GM18870 (cell line): ENCODE measurements around the gene PLXNA2.

ENCODE experiments used
- ATAC-seq: cut with Tn5 transposase; IDR thresholded peaks from one replicate; pipeline ENCODE4 v1.9.1; 2021; ENCODE audit warnings: moderate library complexity; ENCODE audit not compliant: unreplicated experiment

The PLXNA2 gene

DNA sequence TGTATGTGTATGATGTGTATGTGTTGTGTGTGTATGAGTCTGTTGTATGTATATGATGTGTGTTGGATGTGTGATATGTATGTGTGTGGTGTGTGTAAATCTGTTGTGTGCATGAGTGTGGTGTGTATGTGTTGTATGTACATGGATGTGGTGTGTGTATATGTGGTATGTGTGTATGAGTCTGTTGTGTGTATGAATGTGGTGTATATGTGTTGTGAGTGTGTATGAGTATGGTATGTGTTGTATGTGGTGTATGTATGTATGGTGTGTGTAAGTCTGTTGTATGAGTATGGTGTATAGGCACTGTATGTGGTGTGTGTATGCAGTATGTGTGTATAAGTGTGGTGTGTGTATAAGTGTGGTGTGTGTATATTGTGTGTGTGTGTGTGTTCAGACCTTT lies 95.0 kb downstream of the PLXNA2 start:
- no peak for ATAC-seq

GRCh38 chr1:208148380-208148779 lies 95.8 kb downstream of the PLXNA2 start:
- no peak for ATAC-seq

DNA sequence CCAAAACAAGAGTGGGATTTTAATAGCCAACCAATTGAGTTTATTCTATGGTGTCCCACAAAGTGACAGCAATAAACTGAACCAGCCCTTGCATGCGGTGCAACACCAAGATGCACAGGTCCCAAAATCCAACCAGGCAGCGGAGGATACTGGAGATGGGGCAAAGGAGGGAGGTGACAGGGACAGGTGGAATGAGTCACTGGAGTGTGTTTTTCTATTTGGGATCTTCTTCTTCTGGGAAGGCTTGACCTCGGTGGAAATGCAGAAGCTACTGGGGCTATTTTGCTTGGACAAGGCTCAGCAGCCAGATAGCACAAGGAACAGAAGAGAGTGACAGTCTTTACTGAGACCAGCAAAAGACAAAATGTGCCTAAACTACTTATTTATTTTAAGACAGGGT lies 97.5 kb downstream of the PLXNA2 start:
- ATAC-seq: no peak

- no peak for ATAC-seq
These were observed 99.0 kb downstream of the PLXNA2 start for GRCh38 chr1:208145167-208145566.

DNA sequence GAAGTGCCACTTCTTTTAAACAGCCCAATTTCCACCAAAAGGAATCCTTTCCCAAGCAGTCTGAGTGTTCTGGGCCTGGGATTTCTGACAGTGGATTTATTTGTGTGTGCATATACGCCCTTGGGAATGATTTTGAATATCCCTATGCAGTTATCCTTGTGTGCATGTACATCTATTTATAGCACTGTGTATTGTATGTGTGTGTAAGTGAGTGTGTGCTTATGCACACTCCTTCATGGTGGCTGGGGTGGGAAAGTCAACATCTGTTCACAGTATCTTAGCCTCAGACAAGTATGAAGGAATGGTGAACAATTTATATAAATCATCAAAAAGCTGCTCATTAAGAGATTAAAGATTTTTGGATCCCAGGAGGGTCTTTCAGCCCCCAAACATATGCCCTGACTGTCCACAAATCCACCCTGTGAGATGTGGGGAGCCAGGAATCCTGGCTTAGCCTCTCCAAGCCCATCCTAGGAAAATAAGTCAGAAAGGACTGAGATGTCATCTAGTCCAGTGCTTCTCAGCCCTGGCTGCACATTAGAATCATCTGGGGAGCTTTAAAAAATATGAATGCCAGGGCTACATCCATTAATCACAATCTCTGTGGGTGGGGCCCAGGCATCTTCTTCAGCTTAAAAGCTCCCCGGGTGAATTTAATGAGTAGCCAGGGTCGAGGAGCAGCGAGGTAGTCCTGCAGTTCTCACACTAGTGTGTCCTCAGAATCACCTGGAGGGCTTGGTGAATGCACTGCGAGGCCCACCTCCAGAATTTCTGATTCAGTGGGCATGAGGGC lies 101.4 kb downstream of the PLXNA2 start:
- ATAC-seq: no peak

- ATAC-seq: no peak
These were observed 102.5 kb downstream of the PLXNA2 start for GRCh38 chr1:208141610-208142192.

- ATAC-seq: no peak
These were observed 104.6 kb downstream of the PLXNA2 start for GRCh38 chr1:208139434-208140045.

DNA sequence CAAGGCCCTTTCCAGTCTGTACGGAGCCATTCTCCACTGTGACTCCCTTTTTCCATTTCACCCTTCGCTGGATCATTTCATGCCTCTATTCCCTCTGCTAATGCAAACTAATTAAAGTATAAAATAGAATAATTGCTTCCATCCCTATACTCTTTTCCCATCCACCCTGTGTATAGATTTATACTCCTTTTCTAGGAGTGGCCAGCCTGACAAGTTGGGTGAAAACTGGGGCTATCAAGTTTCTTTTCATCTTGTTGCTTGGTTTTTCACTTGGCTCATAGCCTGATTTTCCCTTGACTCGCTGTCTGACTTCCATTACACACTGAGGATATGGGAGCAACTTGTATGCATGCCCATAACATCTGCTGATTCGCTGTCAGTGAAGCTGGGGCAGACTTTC lies 107.0 kb downstream of the PLXNA2 start:
- ATAC-seq: no peak

GRCh38 chr1:208136459-208137182 lies 107.6 kb downstream of the PLXNA2 start:
- ATAC-seq: no peak

GRCh38 chr1:208135354-208135753 lies 108.8 kb downstream of the PLXNA2 start:
- ATAC-seq: no peak

DNA sequence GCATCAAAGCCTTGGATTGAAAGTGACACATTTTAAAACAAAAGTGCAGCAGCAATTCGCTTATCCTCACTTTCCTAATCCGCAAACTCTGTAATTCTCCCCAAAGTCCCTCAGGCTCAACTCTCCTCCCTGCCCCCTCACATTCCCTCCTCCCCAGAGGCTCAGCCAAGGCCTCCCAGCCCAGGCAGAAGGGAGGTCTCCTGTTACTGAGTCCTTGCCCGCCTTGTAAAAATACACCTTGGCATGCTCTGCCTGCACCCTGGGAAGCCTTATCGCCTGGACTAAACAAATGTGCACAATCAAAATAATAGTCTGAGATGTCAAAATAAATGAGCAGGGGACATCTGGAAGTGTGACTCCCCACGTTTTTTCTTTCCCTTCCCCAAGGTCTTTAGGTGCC lies 109.7 kb downstream of the PLXNA2 start:
- ATAC-seq: no peak

- no peak for ATAC-seq
These were observed 110.8 kb downstream of the PLXNA2 start for GRCh38 chr1:208133355-208133754.

GRCh38 chr1:208132287-208132882 lies 111.8 kb downstream of the PLXNA2 start:
- ATAC-seq: no peak

DNA sequence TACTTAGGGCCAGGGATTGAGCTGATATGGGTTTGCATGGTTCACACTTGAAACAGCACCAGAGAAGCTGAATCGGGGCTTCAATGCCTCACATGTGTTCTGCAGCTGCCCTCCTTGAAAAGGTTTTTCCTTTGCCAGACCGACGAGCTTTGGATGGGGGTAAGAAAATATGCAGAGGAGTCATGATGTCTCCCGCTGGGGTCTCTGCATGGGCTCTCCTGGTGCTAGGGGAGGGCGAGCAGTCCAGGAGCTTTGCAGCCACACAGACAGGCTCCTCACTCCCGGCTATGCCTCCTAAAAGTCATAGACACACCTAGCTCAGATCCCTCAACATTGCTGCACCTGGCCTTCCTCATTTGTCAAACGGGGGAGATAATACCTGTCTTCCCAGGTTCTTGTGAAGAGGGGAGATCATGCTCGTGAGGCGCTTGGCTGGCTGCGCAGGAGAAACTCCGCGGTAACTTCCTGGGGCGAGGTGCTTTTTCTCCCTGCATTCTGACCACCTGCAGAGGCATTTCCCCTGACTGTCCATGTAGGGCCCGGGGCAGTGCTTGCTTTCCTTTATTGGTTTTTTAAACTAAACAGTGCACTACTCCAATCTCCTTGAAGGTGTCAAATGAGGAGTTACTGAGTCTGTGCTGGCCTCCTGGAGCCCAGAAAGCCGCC lies 112.4 kb downstream of the PLXNA2 start:
- no peak for ATAC-seq

DNA sequence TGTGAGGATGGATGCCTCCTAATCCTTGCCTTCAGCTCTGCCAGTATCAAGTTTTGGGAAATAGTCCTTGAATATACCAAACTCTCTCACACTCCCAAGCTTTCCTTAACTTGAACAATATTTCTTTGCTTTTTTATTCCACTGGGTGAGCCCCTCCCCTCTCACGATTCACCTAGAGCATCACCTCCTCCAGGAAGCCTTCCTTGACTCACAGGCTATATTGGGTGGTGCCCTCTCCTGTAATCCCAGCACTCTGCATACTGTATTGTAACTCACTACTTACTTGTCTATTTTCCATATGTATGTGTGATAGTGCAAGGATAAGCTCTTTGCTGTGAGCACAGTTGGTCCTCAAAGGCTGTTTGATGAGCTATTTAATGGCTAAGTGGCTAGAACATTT lies 114.7 kb downstream of the PLXNA2 start:
- no peak for ATAC-seq

GRCh38 chr1:208129060-208129459 lies 115.1 kb downstream of the PLXNA2 start:
- no peak for ATAC-seq

- ATAC-seq: no peak
These were observed 116.2 kb downstream of the PLXNA2 start for GRCh38 chr1:208127792-208128529.

DNA sequence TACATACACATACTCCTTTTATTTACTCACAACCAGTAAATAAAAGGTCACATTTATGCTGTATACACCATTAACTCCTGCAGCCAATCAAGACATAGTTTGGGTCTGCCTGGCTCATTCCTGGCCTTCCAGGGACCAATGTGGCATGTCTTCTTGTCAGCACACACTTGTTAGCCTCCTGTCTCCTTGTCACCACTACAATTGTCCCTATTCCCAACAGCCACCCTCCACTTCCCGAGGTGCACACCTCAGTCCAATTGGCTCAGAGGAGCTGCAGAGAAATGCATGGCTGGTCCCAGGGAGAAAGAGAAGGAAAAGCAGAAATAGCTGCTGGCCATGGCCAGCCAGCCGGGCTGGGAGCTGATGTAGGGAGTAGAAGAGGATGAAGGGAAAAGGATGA lies 116.9 kb downstream of the PLXNA2 start:
- ATAC-seq: no peak

DNA sequence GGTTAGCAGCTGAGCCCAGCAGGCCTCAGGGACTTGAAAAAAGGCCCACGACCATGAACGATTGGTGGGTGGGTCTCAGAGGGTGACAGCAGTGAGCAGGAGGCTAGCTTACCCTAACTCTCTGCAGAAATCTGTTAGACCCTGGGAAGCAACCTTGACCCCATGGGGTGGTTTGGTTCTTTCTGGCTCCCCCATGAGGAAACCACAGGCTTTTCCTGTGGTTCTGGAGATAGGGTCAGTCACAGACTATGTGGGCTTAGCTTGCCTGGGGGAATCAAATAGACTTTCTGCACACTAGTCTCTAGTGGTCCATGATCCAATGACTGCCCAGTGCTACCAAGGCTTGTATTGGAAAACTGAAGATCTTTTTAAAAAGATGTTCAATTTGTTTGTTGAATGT lies 118.1 kb downstream of the PLXNA2 start:
- no peak for ATAC-seq
